ENCODE measurements around the gene SPHK2.

SPHK2 gene

DNA sequence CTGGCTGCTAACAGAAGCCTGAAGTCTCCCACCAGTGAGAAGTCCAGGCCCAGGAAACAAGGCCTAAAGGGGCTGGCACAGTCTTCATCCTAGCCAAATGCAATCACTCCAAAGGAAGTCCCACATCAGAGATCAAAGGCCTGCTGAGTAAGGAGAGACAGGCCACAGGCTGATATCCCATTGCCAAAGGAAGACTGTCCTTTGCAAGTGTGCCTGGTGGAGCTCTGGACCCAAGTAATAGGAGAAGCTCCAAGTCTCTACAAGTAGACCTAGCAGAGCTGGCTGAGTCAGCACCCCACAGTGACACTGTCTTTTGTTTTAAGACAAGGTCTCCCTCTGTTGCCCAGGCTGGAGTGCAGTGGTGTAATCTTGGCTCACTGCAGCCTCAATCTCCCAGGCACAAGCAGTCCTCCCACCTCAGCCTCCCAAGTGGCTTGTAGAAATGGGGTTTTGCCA is 13.4 kb downstream of the SPHK2 start:
- Histone ChIP-seq H3K27ac (peak overlapping the region; percentile 90 to 99 (median 97)), H3K27me3 (no peaks in the 10 kb centered on the region), H3K9me3 (replicated peaks in 1 of 11) (no peaks in the 10 kb centered on the region), H3K36me3 (peaks cover 23 to 59% (median 40%) of the 10 kb centered on the region in 11 experiments; a peak in 20 of 22 replicates), H3K4me2 (peak overlapping the region; percentile 95 to 99 (median 98)), H3K4me3 (peak overlapping the region in 9 of 10 experiments; percentile 2 to 98 (median 88); a peak in 9 of 20 replicates), H3K4me1 (peaks cover 51 to 72% (median 60%) of the 10 kb centered on the region in 10 experiments), H3K9ac (peak overlapping the region; percentile 88 to 98 (median 93)), H4K20me1 (peaks cover 0 to 45% (median 13%) of the 10 kb centered on the region in 11 experiments; a peak in 10 of 22 replicates)
- no peak for TF ChIP-seq Cebpa-rat (IDR thresholded peaks at IDR 0.05)

DNA sequence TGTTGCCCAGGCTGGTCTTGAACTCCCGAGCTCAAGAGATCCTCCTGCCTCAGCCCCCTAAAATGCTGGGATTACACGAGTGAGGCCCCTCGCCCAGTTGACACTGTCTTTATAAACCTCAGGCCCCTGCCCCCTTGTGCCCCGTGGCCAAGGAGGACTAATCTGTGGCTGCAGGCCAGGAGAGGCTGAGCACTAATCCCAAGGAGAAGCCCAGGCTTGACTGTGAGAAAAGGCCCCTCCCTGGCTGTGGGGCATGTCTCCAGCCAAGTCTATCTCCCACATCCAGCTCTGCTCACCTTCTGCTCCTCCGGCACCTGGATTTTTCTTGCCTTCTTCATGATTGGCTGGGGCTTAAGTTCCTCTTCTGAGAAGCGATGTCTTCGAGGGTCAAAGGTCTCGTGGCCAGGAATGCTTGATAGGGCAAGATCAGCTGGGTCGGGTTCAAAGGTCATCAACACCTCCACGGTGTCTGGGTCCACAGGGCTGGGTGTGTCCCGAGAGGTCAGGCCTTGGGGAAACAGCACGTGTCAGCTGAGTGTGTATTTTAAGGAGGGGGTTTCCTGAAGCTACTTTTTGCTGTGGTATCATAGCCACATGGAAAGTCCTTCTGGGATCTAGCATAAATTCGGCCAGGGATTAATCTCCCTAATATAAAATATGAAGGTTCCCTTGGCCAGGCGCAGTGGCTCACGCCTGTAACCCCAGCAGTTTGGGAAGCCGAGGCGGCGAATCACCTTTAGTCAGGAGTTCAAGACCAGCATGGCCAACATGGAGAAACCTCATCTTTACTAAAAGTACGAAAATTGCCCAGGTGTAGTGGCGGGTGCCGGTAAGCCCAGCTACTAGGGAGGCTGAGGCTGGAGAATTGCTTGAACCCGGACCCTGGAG is 14.1 kb downstream of the SPHK2 start:
- H3K36me3 ChIP-seq, result peaks cover 16 to 53% (median 38%) of the 10 kb centered on the region in 11 experiments; a peak in 20 of 22 replicates
- H3K27ac ChIP-seq, result peak overlapping the region; percentile 90 to 99 (median 97)
- H3K27me3 ChIP-seq, result no peaks in the 10 kb centered on the region
- peak overlapping the region; percentile 95 to 99 (median 98) for H3K4me2 ChIP-seq
- peak overlapping the region; percentile 47 to 98 (median 90) for H3K4me3 ChIP-seq
- H3K4me1 ChIP-seq, result peaks cover 52 to 74% (median 61%) of the 10 kb centered on the region in 10 experiments
- peaks cover 0 to 40% (median 11%) of the 10 kb centered on the region in 11 experiments; a peak in 10 of 22 replicates for H4K20me1 ChIP-seq
- peak overlapping the region; percentile 88 to 98 (median 93) for H3K9ac ChIP-seq
- no peak for TF ChIP-seq Cebpa-rat (IDR thresholded peaks at IDR 0.05)
- no peaks in the 10 kb centered on the region for H3K9me3 ChIP-seq (replicated peaks in 1 of 11)

DNA sequence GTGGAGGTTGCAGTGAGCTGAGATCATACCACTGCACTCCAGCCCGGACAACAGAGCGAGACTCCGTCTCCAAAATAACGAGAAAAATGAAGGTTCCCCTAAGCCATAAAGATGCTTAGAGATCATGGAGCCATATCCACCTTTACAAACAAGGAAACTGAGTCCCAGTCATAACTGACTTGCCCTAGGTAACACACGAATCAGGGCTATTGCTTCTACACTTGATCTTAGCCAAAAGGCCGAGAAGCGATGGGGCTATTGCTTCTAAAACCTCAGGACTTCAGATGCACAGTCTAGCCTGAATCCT is 14.7 kb downstream of the SPHK2 start:
- H3K9me3 ChIP-seq (replicated peaks in 1 of 11), result no peaks in the 10 kb centered on the region
- H3K27me3 ChIP-seq, result no peaks in the 10 kb centered on the region
- peak overlapping the region; percentile 88 to 98 (median 93) for H3K9ac ChIP-seq
- H3K4me1 ChIP-seq, result peaks cover 58 to 79% (median 67%) of the 10 kb centered on the region in 10 experiments
- peak overlapping the region; percentile 95 to 99 (median 98) for H3K4me2 ChIP-seq
- H3K27ac ChIP-seq, result peak overlapping the region; percentile 90 to 99 (median 97)
- H4K20me1 ChIP-seq, result peaks cover 0 to 37% (median 10%) of the 10 kb centered on the region in 11 experiments; a peak in 10 of 22 replicates
- no peak for TF ChIP-seq Cebpa-rat (IDR thresholded peaks at IDR 0.05)
- H3K4me3 ChIP-seq, result peak overlapping the region; percentile 47 to 98 (median 90)
- peaks cover 13 to 47% (median 38%) of the 10 kb centered on the region in 11 experiments; a peak in 20 of 22 replicates for H3K36me3 ChIP-seq

DNA sequence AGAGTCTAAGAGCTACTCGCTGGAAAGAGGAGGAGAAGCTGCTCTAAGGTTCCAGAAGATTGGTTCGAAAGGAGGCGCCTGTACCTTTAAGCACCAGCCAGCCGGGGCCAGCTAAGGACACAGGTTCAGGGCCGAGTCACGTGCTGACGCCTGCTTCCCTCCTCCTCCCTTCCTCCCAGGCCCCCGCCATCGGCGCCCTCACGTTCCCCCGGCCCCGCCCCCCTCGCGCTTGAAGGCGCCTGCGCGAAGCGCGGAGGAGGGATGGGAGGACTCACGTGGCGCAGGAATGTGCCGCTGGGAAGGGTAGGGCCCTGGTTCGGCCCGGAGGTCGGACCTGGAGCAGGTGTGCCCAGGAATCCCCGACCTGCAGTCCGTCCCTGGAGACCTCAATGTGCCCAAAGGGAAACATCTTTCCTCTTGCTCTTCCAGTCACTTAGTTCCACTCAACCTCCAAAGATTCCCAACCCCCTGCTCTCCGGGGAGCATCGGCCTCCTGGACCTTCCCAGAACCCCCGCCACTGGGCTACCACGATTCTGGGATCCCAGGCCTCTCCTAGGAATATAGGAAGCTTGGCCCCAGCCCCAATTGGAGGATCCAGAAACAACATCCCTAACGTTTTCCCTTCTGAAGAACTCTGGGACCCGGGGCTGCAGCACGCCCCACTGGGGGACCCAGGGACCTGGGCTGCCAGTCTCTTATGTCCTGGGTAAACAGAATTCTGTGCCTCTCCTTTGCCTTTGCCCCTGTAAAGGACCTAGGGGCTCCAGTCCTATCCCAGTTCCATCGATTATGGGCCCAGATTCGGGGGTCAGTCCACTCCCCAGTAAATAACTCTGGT is 15.3 kb downstream of the SPHK2 start:
- peak overlapping the region; percentile 90 to 99 (median 97) for H3K27ac ChIP-seq
- H3K9ac ChIP-seq, result peak overlapping the region; percentile 88 to 98 (median 93)
- TF ChIP-seq Cebpa-rat (IDR thresholded peaks at IDR 0.05), result no peak
- peak overlapping the region; percentile 79 to 98 (median 92) for H3K4me3 ChIP-seq
- no peaks in the 10 kb centered on the region for H3K27me3 ChIP-seq
- H3K4me2 ChIP-seq, result peak overlapping the region; percentile 95 to 99 (median 98)
- H3K9me3 ChIP-seq (replicated peaks in 1 of 11), result no peaks in the 10 kb centered on the region
- H3K4me1 ChIP-seq, result peaks cover 64 to 85% (median 70%) of the 10 kb centered on the region in 10 experiments
- peaks cover 0 to 33% (median 10%) of the 10 kb centered on the region in 11 experiments; a peak in 10 of 22 replicates for H4K20me1 ChIP-seq
- peaks cover 6 to 40% (median 33%) of the 10 kb centered on the region in 11 experiments; a peak in 20 of 22 replicates for H3K36me3 ChIP-seq

DNA sequence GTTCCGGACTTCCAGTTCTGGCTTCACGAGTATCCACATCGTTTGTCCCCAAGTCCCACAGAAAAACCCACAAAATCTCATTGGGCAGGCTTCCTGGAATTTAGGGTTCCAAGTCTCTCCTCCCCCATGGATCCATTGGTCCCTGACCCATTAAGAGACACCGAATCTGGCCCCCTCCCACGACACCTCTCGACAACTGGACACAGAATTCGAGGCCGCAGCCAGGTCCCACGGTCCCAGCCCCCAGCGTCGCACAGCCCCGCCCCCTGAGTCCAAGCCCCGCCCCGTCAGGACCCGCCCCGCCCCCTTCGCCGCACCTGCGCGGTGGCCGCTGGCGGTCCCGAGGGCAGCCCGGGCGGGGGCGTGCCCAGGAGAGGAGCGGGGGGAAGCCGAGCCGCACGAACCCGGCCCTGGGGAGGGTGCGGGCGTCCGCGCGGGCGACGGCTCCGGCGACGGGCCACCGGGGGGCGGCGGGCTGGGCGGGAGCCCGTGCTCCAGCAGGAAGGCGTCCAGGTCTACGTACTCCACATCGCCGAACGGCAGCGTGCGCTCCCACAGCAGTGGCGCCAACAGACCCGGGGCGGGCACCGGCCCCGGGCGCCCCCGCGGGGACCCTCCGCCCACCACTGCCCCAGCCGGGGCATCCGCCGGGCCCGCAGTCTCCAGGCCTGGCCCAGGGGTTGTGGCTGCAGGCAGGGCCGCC is 16.1 kb downstream of the SPHK2 start:
- peaks cover 0 to 33% (median 25%) of the 10 kb centered on the region in 11 experiments; a peak in 16 of 22 replicates for H3K36me3 ChIP-seq
- H4K20me1 ChIP-seq, result peaks cover 0 to 26% (median 7%) of the 10 kb centered on the region in 11 experiments; a peak in 9 of 22 replicates
- H3K27ac ChIP-seq, result peak overlapping the region; percentile 90 to 99 (median 97)
- H3K9me3 ChIP-seq (replicated peaks in 1 of 11), result no peaks in the 10 kb centered on the region
- peak overlapping the region; percentile 79 to 98 (median 92) for H3K4me3 ChIP-seq
- H3K4me1 ChIP-seq, result peaks cover 61 to 81% (median 66%) of the 10 kb centered on the region in 10 experiments
- no peaks in the 10 kb centered on the region for H3K27me3 ChIP-seq
- TF ChIP-seq Cebpa-rat (IDR thresholded peaks at IDR 0.05), result no peak
- peak overlapping the region; percentile 88 to 98 (median 93) for H3K9ac ChIP-seq
- H3K4me2 ChIP-seq, result peak overlapping the region; percentile 95 to 99 (median 98)

DNA sequence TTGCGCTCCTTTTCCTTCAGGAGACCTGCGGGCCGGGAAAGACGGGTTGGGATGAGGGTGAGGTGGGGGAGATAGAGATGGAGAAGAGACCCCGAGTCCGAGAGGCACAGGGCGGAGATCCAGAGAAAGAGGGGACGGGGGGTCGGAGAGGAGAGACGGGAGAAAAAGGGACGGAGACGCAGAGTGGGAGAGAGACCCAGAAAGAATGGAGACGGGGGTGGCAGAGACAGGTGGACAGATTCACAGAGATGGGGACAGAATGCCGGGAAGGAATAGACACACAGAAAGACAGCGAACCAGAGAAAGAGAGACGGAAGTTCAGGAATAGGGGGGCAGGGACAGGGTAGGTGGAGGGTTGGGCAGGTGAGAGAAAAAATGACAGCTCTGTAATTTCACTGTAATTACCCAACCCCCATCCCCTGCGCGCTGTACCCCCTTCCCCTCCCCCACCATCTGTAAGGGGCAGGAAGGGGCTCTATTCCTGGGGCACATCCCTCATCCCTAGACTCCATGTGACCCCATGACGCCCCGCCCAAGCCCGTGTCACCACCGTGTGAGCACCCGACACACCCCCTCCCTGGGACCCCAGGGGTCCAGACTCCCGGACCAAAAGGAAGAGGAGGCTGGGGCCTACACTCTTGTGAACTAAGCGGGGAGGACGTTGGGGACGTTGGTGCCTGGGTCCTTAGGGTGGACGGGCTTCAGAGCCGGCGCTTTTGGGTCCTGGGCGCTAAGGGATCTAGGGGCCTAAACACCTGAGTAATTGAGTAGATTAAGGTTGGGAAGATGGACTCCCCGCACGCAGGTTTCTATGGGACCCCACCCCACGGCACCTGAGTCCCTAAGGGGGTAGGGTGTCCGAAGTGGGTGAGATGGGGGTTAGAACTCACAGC is 16.9 kb downstream of the SPHK2 start:
- Histone ChIP-seq H3K27ac (peak overlapping the region; percentile 88 to 99 (median 97)), H3K9me3 (replicated peaks in 1 of 11) (no peaks in the 10 kb centered on the region), H3K4me3 (peak overlapping the region; percentile 79 to 98 (median 92)), H3K4me1 (peaks cover 53 to 73% (median 58%) of the 10 kb centered on the region in 10 experiments), H4K20me1 (peaks cover 0 to 18% (median 3%) of the 10 kb centered on the region in 11 experiments; a peak in 8 of 22 replicates), H3K4me2 (peak overlapping the region; percentile 86 to 99 (median 96)), H3K9ac (peak overlapping the region; percentile 88 to 98 (median 93)), H3K36me3 (peaks cover 0 to 27% (median 21%) of the 10 kb centered on the region in 11 experiments; a peak in 13 of 22 replicates), H3K27me3 (no peaks in the 10 kb centered on the region)
- TF ChIP-seq Cebpa-rat (IDR thresholded peaks at IDR 0.05), result no peak

DNA sequence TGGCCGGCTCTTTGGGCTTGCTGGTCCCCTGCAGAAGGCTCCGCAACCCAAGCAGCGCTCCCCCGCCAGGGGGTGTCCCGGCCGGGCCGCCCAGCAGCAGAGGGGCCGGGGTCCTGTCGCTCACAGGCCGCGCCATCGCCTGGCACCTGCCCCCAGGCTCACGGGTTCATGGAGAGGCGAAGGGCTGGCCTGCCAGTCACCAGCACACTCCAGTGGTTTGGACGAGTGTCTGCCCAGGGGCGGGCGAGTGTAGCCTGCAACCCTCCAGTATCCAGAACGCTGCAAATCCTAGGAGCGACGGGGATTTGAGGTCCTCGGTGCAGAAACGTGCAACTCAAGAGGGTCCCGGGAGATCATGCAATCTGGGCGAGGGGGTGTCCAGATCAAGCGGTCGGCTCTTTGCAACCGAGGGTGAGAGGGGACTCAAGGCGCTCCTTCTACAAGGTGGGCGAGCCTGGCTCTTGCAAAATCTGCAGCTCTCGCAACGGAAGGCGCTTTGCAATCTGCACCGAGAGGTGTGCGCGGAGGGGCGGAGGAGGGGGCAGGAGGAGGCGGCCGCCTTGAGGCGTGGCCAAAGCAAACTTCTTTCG is 17.6 kb downstream of the SPHK2 start, which contains the start of gene DBP:
TSS of gene DBP (minus strand) at position 521 of the 590 bp plus-strand sequence. CDS start at position 136, 385 bp downstream.
- H3K9me3 ChIP-seq (replicated peaks in 1 of 11), result no peaks in the 10 kb centered on the region
- H3K9ac ChIP-seq, result peak within 1 kb of the TSS; percentile 88 to 98 (median 93)
- peaks cover 0 to 19% (median 15%) of the 10 kb centered on the region in 11 experiments; a peak in 12 of 22 replicates for H3K36me3 ChIP-seq
- H3K27me3 ChIP-seq, result no peaks in the 10 kb centered on the region
- H3K27ac ChIP-seq, result peak within 1 kb of the TSS; percentile 90 to 99 (median 97)
- H3K4me1 ChIP-seq, result peaks cover 45 to 65% (median 51%) of the 10 kb centered on the region in 10 experiments
- peaks cover 0 to 12% (median 0%) of the 10 kb centered on the region in 11 experiments; a peak in 6 of 22 replicates for H4K20me1 ChIP-seq
- H3K4me3 ChIP-seq, result peak within 1 kb of the TSS; percentile 79 to 98 (median 92)
- peak within 1 kb of the TSS; percentile 86 to 99 (median 97) for H3K4me2 ChIP-seq
- peak in 8 of 11 experiments; percentile 28 to 95 (median 66); a peak in 11 of 22 replicates for TF ChIP-seq Cebpa-rat (IDR thresholded peaks at IDR 0.05)

Data from BLaER1 treated with 17β-estradiol and CSF1 and Interleukin-3, amounts not matched to agents 10 nM and 100 nM (cell line).